MM.1S (cell line): ENCODE results near the gene MAGOH.

Source experiments
- DNase-seq: peaks from one replicate; pipeline ENCODE4 v3.0.0-alpha.2; 2015
- H2AFZ ChIP-seq: fragments of 300-600 bp; sonication (generic); 2 replicates; pipeline ENCODE4 v1.6.0; 2016; ENCODE audit warnings: antibody characterized with exemption, low read length
- H3F3A ChIP-seq: fragments of 300-600 bp; sonication (generic); 2 replicates; pipeline ENCODE4 v1.6.1; 2016; ENCODE audit warnings: mild to moderate bottlenecking, antibody characterized with exemption, low read length, moderate library complexity, mixed read lengths; ENCODE audit not compliant: insufficient read depth
- H3K27ac ChIP-seq: fragments of 300-600 bp; sonication (generic); 2 replicates; pipeline ENCODE4 v1.5.1; 2016; ENCODE audit warnings: mild to moderate bottlenecking, low read length
- H3K27me3 ChIP-seq: fragments of 300-600 bp; sonication (generic); replicated peaks from 2 replicates; pipeline ENCODE4 v1.6.0; 2016; ENCODE audit warnings: low read length; ENCODE audit not compliant: insufficient read depth
- H3K36me3 ChIP-seq: fragments of 300-600 bp; sonication (generic); replicated peaks from 2 replicates; pipeline ENCODE4 v1.6.1; 2016; ENCODE audit warnings: mild to moderate bottlenecking, low read length, mixed read lengths; ENCODE audit not compliant: insufficient read depth
- H3K4me1 ChIP-seq: fragments of 300-600 bp; sonication (generic); 2 replicates; pipeline ENCODE4 v1.6.1; 2016; ENCODE audit warnings: low read length, mixed read lengths
- H3K4me2 ChIP-seq: fragments of 300-600 bp; sonication (generic); 2 replicates; pipeline ENCODE4 v1.6.0; 2016; ENCODE audit warnings: low read depth, low read length
- H3K4me3 ChIP-seq: fragments of 300-600 bp; sonication (generic); 2 replicates; pipeline ENCODE4 v1.5.1; 2016; ENCODE audit warnings: low read length, mixed read lengths
- H3K79me2 ChIP-seq: fragments of 300-600 bp; sonication (generic); 2 replicates; pipeline ENCODE4 v1.6.1; 2016; ENCODE audit warnings: mixed run types, low read length, mixed read lengths
- H3K9ac ChIP-seq: fragments of 300-600 bp; sonication (generic); 2 replicates; pipeline ENCODE4 v1.6.1; 2016; ENCODE audit warnings: low read length, mixed read lengths
- H3K9me2 ChIP-seq: fragments of 300-600 bp; sonication (generic); replicated peaks from 2 replicates; pipeline ENCODE4 v1.6.1; 2016; ENCODE audit warnings: mild to moderate bottlenecking, low read length, mixed read lengths; ENCODE audit not compliant: insufficient read depth
- H3K9me3 ChIP-seq: fragments of 300-600 bp; sonication (generic); replicated peaks from 2 replicates; pipeline ENCODE4 v1.6.1; 2016; ENCODE audit warnings: mild to moderate bottlenecking, low read length, mixed read lengths; ENCODE audit not compliant: insufficient read depth
- H4K20me1 ChIP-seq: fragments of 300-600 bp; sonication (generic); 2 replicates; pipeline ENCODE4 v1.6.1; 2016; ENCODE audit warnings: mild to moderate bottlenecking, low read length, moderate library complexity, mixed read lengths; ENCODE audit not compliant: insufficient read depth
- CTCF ChIP-seq: fragments of 300-600 bp; sonication (generic); IDR thresholded peaks from 2 replicates; pipeline ENCODE4 v1.5.1; 2016; ENCODE audit warnings: antibody characterized with exemption, low read length, mixed read lengths
- EZH2 ChIP-seq: fragments of 300-600 bp; sonication (generic); optimal IDR thresholded peaks from 2 replicates; pipeline ENCODE3; 2017; ENCODE audit warnings: low read depth, mild to moderate bottlenecking, antibody characterized with exemption, low read length, mixed read lengths
- EZH2phosphoT487 ChIP-seq: fragments of 300-600 bp; sonication (generic); IDR thresholded peaks from 2 replicates; pipeline ENCODE4 v1.6.1; 2018; ENCODE audit warnings: antibody characterized with exemption, low read length

Gene MAGOH

GRCh38 chr1:53250325-53250724 is 12.0 kb upstream of the MAGOH start:
- no peak overlapping the region for H3K4me3 ChIP-seq
- H3K79me2 ChIP-seq, result no peaks in the 10 kb centered on the region
- H3K9me3 ChIP-seq, result no peaks in the 10 kb centered on the region
- DNase-seq, result no peak
- peaks cover 16% of the 10 kb centered on the region; the same call in 1 of the 2 replicates for H3K36me3 ChIP-seq
- no peak overlapping the region for H3K4me2 ChIP-seq
- no peaks in the 10 kb centered on the region for H3F3A ChIP-seq
- peaks cover 6% of the 10 kb centered on the region for H3K4me1 ChIP-seq
- no peaks in the 10 kb centered on the region for H3K27me3 ChIP-seq
- no peaks in the 10 kb centered on the region for H3K9me2 ChIP-seq
- no peaks in the 10 kb centered on the region for H4K20me1 ChIP-seq
- no peak for TF ChIP-seq CTCF
- TF ChIP-seq EZH2, result no peak
- TF ChIP-seq EZH2phosphoT487, result no peak
- H3K27ac ChIP-seq, result no peak overlapping the region
- H2AFZ ChIP-seq, result no peak overlapping the region
- H3K9ac ChIP-seq, result no peak overlapping the region

GRCh38 chr1:53249706-53250105 is 11.4 kb upstream of the MAGOH start:
- Histone ChIP-seq H3K4me1 (peaks cover 6% of the 10 kb centered on the region), H3K9me2 (no peaks in the 10 kb centered on the region), H3K9ac (no peak overlapping the region), H4K20me1 (no peaks in the 10 kb centered on the region), H3K27me3 (no peaks in the 10 kb centered on the region), H3F3A (no peaks in the 10 kb centered on the region), H3K9me3 (no peaks in the 10 kb centered on the region), H3K4me3 (no peak overlapping the region), H2AFZ (no peak overlapping the region), H3K27ac (no peak overlapping the region), H3K4me2 (no peak overlapping the region), H3K79me2 (no peaks in the 10 kb centered on the region), H3K36me3 (peaks cover 16% of the 10 kb centered on the region; the same call in 1 of the 2 replicates)
- DNase-seq, result no peak
- TF ChIP-seq EZH2 (no peak), EZH2phosphoT487 (no peak), CTCF (no peak)

GRCh38 chr1:53246261-53247134 is 8.2 kb upstream of the MAGOH start:
- Histone ChIP-seq H3K27me3 (no peaks in the 10 kb centered on the region), H3K9me2 (no peaks in the 10 kb centered on the region), H3K4me3 (no peak overlapping the region), H3K4me2 (no peak overlapping the region), H3K36me3 (peaks cover 12% of the 10 kb centered on the region; the same call in 1 of the 2 replicates), H3K4me1 (peaks cover 6% of the 10 kb centered on the region), H3K79me2 (no peaks in the 10 kb centered on the region), H2AFZ (no peak overlapping the region), H3K27ac (no peak overlapping the region), H3K9ac (no peak overlapping the region), H4K20me1 (no peaks in the 10 kb centered on the region), H3F3A (no peaks in the 10 kb centered on the region), H3K9me3 (no peaks in the 10 kb centered on the region)
- TF ChIP-seq EZH2, result no peak
- TF ChIP-seq CTCF, result no peak
- TF ChIP-seq EZH2phosphoT487, result no peak
- no peak for DNase-seq
